Left ventricle myocardium superior (tissue), 1 donor: ENCODE data around the gene FTCDNL1. TPM values are rescaled to one million over a fixed set of nuclear protein-coding genes. Genes with fewer than 3 reads are reported as not detected.

Source experiments
- ATAC-seq: fragments of 200-7000 bp; cut with Tn5 transposase; one replicate; pipeline ENCODE4 v1.9.1; 2020; ENCODE audit warnings: mild to moderate bottlenecking, moderate library complexity
- DNase-seq: peaks from one replicate; pipeline ENCODE4 v3.0.0-alpha.2; 2020
- intact Hi-C: fragments of 100-400 bp; cut with micrococcal nuclease; formaldehyde crosslinking; loops from one replicate; pipeline ENCODE4 v1.11.0; 2022
- total RNA-seq: library from RNA; stranded (reverse); fragmentation: NEBNext Ultra II Directional; extraction: Animal tissue kit (Norgen Biotek cat#: 25700); gene quantifications from one replicate; pipeline ENCODE4 v1.2.1, GENCODE V29; 2021
- donor health status: DM: no; HTN: yes; CAD: no; lungs with severe emphysema.

FTCDNL1 gene
- total RNA-seq, 1 donor from 2014 or later, result 2.0 TPM

- intact Hi-C loops, result no loop called here
- DNase-seq (peak; percentile 29), ATAC-seq (peak; percentile 59)
Measured at GRCh38 chr2:199798831-199799580, 52.0 kb downstream of the FTCDNL1 start.

- no peak for DNase-seq
- intact Hi-C loops, result no loop called here
- ATAC-seq, result no peak
Measured at GRCh38 chr2:199797431-199798403, 53.3 kb downstream of the FTCDNL1 start.

GRCh38 chr2:199792381-199792780 is 58.6 kb downstream of the FTCDNL1 start:
- no peak for DNase-seq
- intact Hi-C loops, result no loop called here
- ATAC-seq, result no peak

- DNase-seq (no peak), ATAC-seq (no peak)
- intact Hi-C loops, result no loop called here
Measured at GRCh38 chr2:199791326-199791725, 59.7 kb downstream of the FTCDNL1 start.

- DNase-seq (no peak), ATAC-seq (no peak)
- intact Hi-C loops, result no loop called here
Measured at GRCh38 chr2:199784512-199784911, 66.5 kb downstream of the FTCDNL1 start.

GRCh38 chr2:199779589-199779988 is 71.4 kb downstream of the FTCDNL1 start:
- DNase-seq, result no peak
- intact Hi-C loops, result no loop called here
- ATAC-seq, result no peak

GRCh38 chr2:199778655-199779054 is 72.3 kb downstream of the FTCDNL1 start:
- intact Hi-C loops, result no loop called here
- no peak for ATAC-seq
- no peak for DNase-seq

GRCh38 chr2:199777916-199778315 is 73.1 kb downstream of the FTCDNL1 start:
- no peak for DNase-seq
- intact Hi-C loops, result no loop called here

GRCh38 chr2:199777315-199777714 is 73.7 kb downstream of the FTCDNL1 start:
- ATAC-seq (no peak), DNase-seq (no peak)
- intact Hi-C loops, result no loop called here

More at GRCh38 chr2:199777916-199778315, 73.1 kb downstream of the FTCDNL1 start:
- no peak for ATAC-seq

- no peak for ATAC-seq
- intact Hi-C loops, result no loop called here
- no peak for DNase-seq
Measured at GRCh38 chr2:199775267-199775666, 75.7 kb downstream of the FTCDNL1 start.

- DNase-seq (no peak), ATAC-seq (no peak)
- intact Hi-C loops, result no loop called here
Measured at GRCh38 chr2:199772035-199772976, 78.7 kb downstream of the FTCDNL1 start.

GRCh38 chr2:199770716-199771115 is 80.3 kb downstream of the FTCDNL1 start:
- ATAC-seq (no peak), DNase-seq (no peak)
- intact Hi-C loops, result no loop called here

- ATAC-seq, result no peak
- intact Hi-C loops, result no loop called here
- no peak for DNase-seq
Measured at GRCh38 chr2:199765646-199766045, 85.3 kb downstream of the FTCDNL1 start.

GRCh38 chr2:199764273-199764800 is 86.7 kb downstream of the FTCDNL1 start:
- no peak for DNase-seq
- intact Hi-C loops, result no loop called here
- no peak for ATAC-seq

- DNase-seq (no peak), ATAC-seq (no peak)
- intact Hi-C loops, result no loop called here
Measured at GRCh38 chr2:199762963-199763362, 88.0 kb downstream of the FTCDNL1 start.

GRCh38 chr2:199760574-199760973 is 90.4 kb downstream of the FTCDNL1 start:
- intact Hi-C loops, result no loop called here
- ATAC-seq (no peak), DNase-seq (no peak)

- ATAC-seq (peak; percentile 90), DNase-seq (peak; percentile 65)
- intact Hi-C loops, result no loop called here
Measured at GRCh38 chr2:199757233-199757870, 93.6 kb downstream of the FTCDNL1 start.

- ATAC-seq (no peak), DNase-seq (no peak)
- intact Hi-C loops, result no loop called here
Measured at GRCh38 chr2:199756743-199757142, 94.2 kb downstream of the FTCDNL1 start.
